BLaER1 treated with 17β-estradiol and CSF1 and Interleukin-3, amounts not matched to agents 10 nM and 100 nM (cell line): ENCODE data around the gene PTGER2.

Experiments
- H3K27ac ChIP-seq, 11 experiments: shearing (Covaris generic); formaldehyde crosslinking; 2 replicates each; pipeline ENCODE4 v1.8.1; 2022
- H3K27me3 ChIP-seq, 11 experiments: shearing (Covaris generic); formaldehyde crosslinking; 2 replicates each; pipeline ENCODE4 v1.8.1; 2022
- H3K36me3 ChIP-seq, 11 experiments: shearing (Covaris generic); formaldehyde crosslinking; 2 replicates each; pipeline ENCODE4 v1.8.1; 2022
- H3K4me1 ChIP-seq, 10 experiments: shearing (Covaris generic); formaldehyde crosslinking; 2 replicates each; pipeline ENCODE4 v1.8.1; 2022
- H3K4me2 ChIP-seq, 11 experiments: shearing (Covaris generic); formaldehyde crosslinking; 2 replicates each; pipeline ENCODE4 v1.8.1; 2022
- H3K4me3 ChIP-seq, 10 experiments: shearing (Covaris generic); formaldehyde crosslinking; 2 replicates each; pipeline ENCODE4 v1.8.1; 2022
- H3K9ac ChIP-seq, 11 experiments: shearing (Covaris generic); formaldehyde crosslinking; 2 replicates each; pipeline ENCODE4 v1.8.1; 2022
- H3K9me3 ChIP-seq, 11 experiments: shearing (Covaris generic); formaldehyde crosslinking; replicated peaks in 1 of 11; 2 replicates each; pipeline ENCODE4 v1.8.1; 2022
- H4K20me1 ChIP-seq, 11 experiments: shearing (Covaris generic); formaldehyde crosslinking; 2 replicates each; pipeline ENCODE4 v1.8.1; 2022
- Cebpa-rat ChIP-seq, 11 experiments: shearing (Covaris generic); IDR thresholded peaks; 2 replicates each; pipeline ENCODE4 v1.8.1; 2022

PTGER2 gene

GRCh38 chr14:52269982-52270381, 44.1 kb upstream of the PTGER2 start:
- no peak overlapping the region for H3K27ac ChIP-seq
- H3K4me1 ChIP-seq, result peaks cover 13 to 20% (median 19%) of the 10 kb centered on the region in 10 experiments; a peak in 19 of 20 replicates
- no peak overlapping the region for H3K9ac ChIP-seq
- peaks cover 41 to 51% (median 45%) of the 10 kb centered on the region in 11 experiments for H3K27me3 ChIP-seq
- peaks cover 45 to 56% (median 52%) of the 10 kb centered on the region in 11 experiments for H3K9me3 ChIP-seq
- H3K4me2 ChIP-seq, result no peak overlapping the region
- peaks cover 0 to 32% (median 25%) of the 10 kb centered on the region in 11 experiments; a peak in 19 of 22 replicates for H3K36me3 ChIP-seq
- 0 out of 20 replicates have a peak overlapping the region, but pooled peaks of 1 of the 10 experiments have one; percentile 42 for H3K4me3 ChIP-seq
- no peaks in the 10 kb centered on the region; a peak in 1 of 22 replicates for H4K20me1 ChIP-seq
- no peak for TF ChIP-seq Cebpa-rat (IDR thresholded peaks at IDR 0.05)

- Histone ChIP-seq H3K27ac (no peak overlapping the region), H3K4me3 (no peak overlapping the region), H3K27me3 (peaks cover 41 to 46% (median 44%) of the 10 kb centered on the region in 11 experiments), H3K36me3 (peaks cover 0 to 32% (median 25%) of the 10 kb centered on the region in 11 experiments; a peak in 18 of 22 replicates), H3K4me2 (no peak overlapping the region), H3K9ac (no peak overlapping the region), H3K9me3 (peaks cover 34 to 40% (median 38%) of the 10 kb centered on the region in 11 experiments), H3K4me1 (peaks cover 0 to 5% (median 4%) of the 10 kb centered on the region in 10 experiments; a peak in 9 of 20 replicates), H4K20me1 (no peaks in the 10 kb centered on the region; a peak in 1 of 22 replicates)
- TF ChIP-seq Cebpa-rat (IDR thresholded peaks at IDR 0.05), result no peak
These were observed 42.6 kb upstream of the PTGER2 start for GRCh38 chr14:52271538-52271937.

GRCh38 chr14:52272375-52272774, 41.7 kb upstream of the PTGER2 start:
- TF ChIP-seq Cebpa-rat (IDR thresholded peaks at IDR 0.05), result no peak
- Histone ChIP-seq H3K27me3 (peaks cover 33 to 38% (median 36%) of the 10 kb centered on the region in 11 experiments), H3K4me1 (peaks cover 0 to 4% (median 0%) of the 10 kb centered on the region in 10 experiments; a peak in 1 of 20 replicates), H4K20me1 (no peaks in the 10 kb centered on the region; a peak in 1 of 22 replicates), H3K4me2 (no peak overlapping the region), H3K27ac (no peak overlapping the region), H3K4me3 (no peak overlapping the region), H3K9me3 (peaks cover 26 to 32% (median 30%) of the 10 kb centered on the region in 11 experiments), H3K9ac (no peak overlapping the region), H3K36me3 (peaks cover 0 to 23% (median 21%) of the 10 kb centered on the region in 11 experiments; a peak in 18 of 22 replicates)

GRCh38 chr14:52275372-52275771, 38.7 kb upstream of the PTGER2 start:
- Histone ChIP-seq H3K9me3 (peaks cover 0 to 10% (median 5%) of the 10 kb centered on the region in 11 experiments; a peak in 11 of 22 replicates), H3K9ac (no peak overlapping the region), H3K36me3 (no peaks in the 10 kb centered on the region), H3K4me2 (no peak overlapping the region), H4K20me1 (no peaks in the 10 kb centered on the region), H3K4me3 (no peak overlapping the region), H3K27ac (no peak overlapping the region), H3K27me3 (peaks cover 3 to 8% (median 6%) of the 10 kb centered on the region in 11 experiments; a peak in 21 of 22 replicates), H3K4me1 (peaks cover 9 to 20% (median 15%) of the 10 kb centered on the region in 10 experiments; a peak in 18 of 20 replicates)
- no peak for TF ChIP-seq Cebpa-rat (IDR thresholded peaks at IDR 0.05)

GRCh38 chr14:52277552-52277951, 36.6 kb upstream of the PTGER2 start:
- Histone ChIP-seq H3K4me1 (peaks cover 9 to 31% (median 23%) of the 10 kb centered on the region in 10 experiments; a peak in 18 of 20 replicates), H3K27me3 (no peaks in the 10 kb centered on the region), H3K36me3 (no peaks in the 10 kb centered on the region), H4K20me1 (no peaks in the 10 kb centered on the region), H3K27ac (no peak overlapping the region), H3K9ac (no peak overlapping the region), H3K4me2 (no peak overlapping the region), H3K4me3 (no peak overlapping the region), H3K9me3 (peaks cover 0 to 23% (median 6%) of the 10 kb centered on the region in 11 experiments; a peak in 9 of 22 replicates)
- TF ChIP-seq Cebpa-rat (IDR thresholded peaks at IDR 0.05), result no peak

GRCh38 chr14:52279408-52279807, 34.7 kb upstream of the PTGER2 start:
- TF ChIP-seq Cebpa-rat (IDR thresholded peaks at IDR 0.05), result peak in 5 of 11 experiments; percentile 15 to 68 (median 43); a peak in 3 of 22 replicates
- Histone ChIP-seq H3K36me3 (no peaks in the 10 kb centered on the region), H3K27ac (peak overlapping the region in 9 of 11 experiments; percentile 33 to 79 (median 69); a peak in 17 of 22 replicates), H3K9ac (peak overlapping the region in 3 of 11 experiments; percentile 36 to 50 (median 40); a peak in 4 of 22 replicates), H3K4me3 (peak overlapping the region in 2 of 10 experiments; percentile 25 to 34; a peak in 3 of 20 replicates), H3K4me1 (peaks cover 9 to 31% (median 23%) of the 10 kb centered on the region in 10 experiments; a peak in 18 of 20 replicates), H4K20me1 (no peaks in the 10 kb centered on the region), H3K4me2 (peak overlapping the region; percentile 35 to 84 (median 73); a peak in 21 of 22 replicates), H3K27me3 (no peaks in the 10 kb centered on the region), H3K9me3 (peaks cover 0 to 35% (median 7%) of the 10 kb centered on the region in 11 experiments; a peak in 10 of 22 replicates)

- H3K4me2 ChIP-seq, result no peak overlapping the region
- no peaks in the 10 kb centered on the region for H3K27me3 ChIP-seq
- H3K9me3 ChIP-seq, result peaks cover 0 to 36% (median 5%) of the 10 kb centered on the region in 11 experiments; a peak in 8 of 22 replicates
- H3K36me3 ChIP-seq, result no peaks in the 10 kb centered on the region
- H3K4me1 ChIP-seq, result peaks cover 9 to 51% (median 27%) of the 10 kb centered on the region in 10 experiments; a peak in 18 of 20 replicates
- H4K20me1 ChIP-seq, result no peaks in the 10 kb centered on the region
- TF ChIP-seq Cebpa-rat (IDR thresholded peaks at IDR 0.05), result no peak
- no peak overlapping the region for H3K9ac ChIP-seq
- no peak overlapping the region for H3K27ac ChIP-seq
- no peak overlapping the region for H3K4me3 ChIP-seq
These were observed 31.0 kb upstream of the PTGER2 start for GRCh38 chr14:52283099-52283498.

- H3K4me3 ChIP-seq, result no peak overlapping the region
- TF ChIP-seq Cebpa-rat (IDR thresholded peaks at IDR 0.05), result no peak
- H3K36me3 ChIP-seq, result no peaks in the 10 kb centered on the region
- peaks cover 0 to 19% (median 3%) of the 10 kb centered on the region in 10 experiments; a peak in 8 of 20 replicates for H3K4me1 ChIP-seq
- no peaks in the 10 kb centered on the region for H4K20me1 ChIP-seq
- H3K27me3 ChIP-seq, result no peaks in the 10 kb centered on the region
- no peak overlapping the region for H3K27ac ChIP-seq
- peak overlapping the region in 5 of 11 experiments; percentile 36 to 45 (median 40); a peak in 9 of 22 replicates for H3K4me2 ChIP-seq
- H3K9ac ChIP-seq, result no peak overlapping the region
- H3K9me3 ChIP-seq, result peaks cover 0 to 35% (median 5%) of the 10 kb centered on the region in 11 experiments; a peak in 9 of 22 replicates
These were observed 27.2 kb upstream of the PTGER2 start for GRCh38 chr14:52286661-52287649.
